GM23338 (cell line): Measurements from ENCODE around the gene LRRC73. TPM values are rescaled to one million over a fixed set of nuclear protein-coding genes. Genes with fewer than 3 reads are reported as not detected.

Experiments used
- ATAC-seq: fragments of 200-7000 bp; cut with Tn5 transposase; 3 replicates; pipeline ENCODE4 v1.9.1; 2020
- DNase-seq: peaks from one replicate; pipeline ENCODE4 v3.0.0-alpha.2; 2015; ENCODE audit warnings: low spot score
- H2AFZ ChIP-seq: fragments of 200-600 bp; sonication (generic); 2 replicates; pipeline ENCODE4 v1.8.0; 2016; ENCODE audit warnings: antibody characterized with exemption, mild to moderate bottlenecking, moderate library complexity
- H3F3A ChIP-seq: fragments of 200-600 bp; sonication (generic); replicated peaks from 2 replicates; pipeline ENCODE4 v1.8.0; 2017; ENCODE audit warnings: antibody characterized with exemption, mixed run types, low read depth
- H3K27ac ChIP-seq: fragments of 200-600 bp; sonication (generic); 2 replicates; pipeline ENCODE4 v1.6.1; 2016; ENCODE audit warnings: low read depth
- H3K27me3 ChIP-seq: fragments of 200-600 bp; sonication (generic); 2 replicates; pipeline ENCODE4 v1.8.0; 2016; ENCODE audit warnings: mild to moderate bottlenecking, mixed run types, moderate library complexity; ENCODE audit not compliant: insufficient read depth
- H3K36me3 ChIP-seq: fragments of 200-600 bp; sonication (generic); 2 replicates; pipeline ENCODE4 v1.8.0; 2016; ENCODE audit warnings: mild to moderate bottlenecking; ENCODE audit not compliant: insufficient read depth
- H3K4me1 ChIP-seq: fragments of 200-600 bp; sonication (generic); 2 replicates; pipeline ENCODE4 v1.8.0; 2016; ENCODE audit warnings: mild to moderate bottlenecking, moderate library complexity; ENCODE audit not compliant: insufficient read depth
- H3K4me2 ChIP-seq: fragments of 200-600 bp; sonication (generic); 2 replicates; pipeline ENCODE4 v1.7.1; 2017; ENCODE audit warnings: mixed run types
- H3K4me3 ChIP-seq: fragments of 200-600 bp; sonication (generic); 2 replicates; pipeline ENCODE4 v1.6.1; 2016; ENCODE audit warnings: mixed run types
- H3K79me2 ChIP-seq: fragments of 200-600 bp; sonication (generic); replicated peaks from 2 replicates; pipeline ENCODE4 v1.8.0; 2017; ENCODE audit warnings: mild to moderate bottlenecking; ENCODE audit not compliant: insufficient read depth
- H3K9me2 ChIP-seq: fragments of 200-600 bp; sonication (generic); 2 replicates; pipeline ENCODE4 v1.8.0; 2017; ENCODE audit not compliant: insufficient read depth
- H4K20me1 ChIP-seq: fragments of 200-600 bp; sonication (generic); replicated peaks from 2 replicates; pipeline ENCODE4 v1.8.0; 2017; ENCODE audit warnings: mild to moderate bottlenecking; ENCODE audit not compliant: insufficient read depth
- H3K27ac Mint-ChIP-seq: 2 replicates; pipeline ENCODE4 v1.8.0; 2020; ENCODE audit warnings: inconsistent platforms, mild to moderate bottlenecking, moderate library complexity, mixed read lengths
- H3K27me3 Mint-ChIP-seq: 3 replicates; pipeline ENCODE4 v1.8.0; 2022; ENCODE audit warnings: low read depth, mild to moderate bottlenecking, moderate library complexity, mixed read lengths, inconsistent platforms; ENCODE audit not compliant: insufficient read depth, poor library complexity
- H3K36me3 Mint-ChIP-seq: 3 replicates; pipeline ENCODE4 v1.8.0; 2021; ENCODE audit warnings: low read depth, mild to moderate bottlenecking, inconsistent platforms, moderate library complexity, mixed read lengths
- H3K4me1 Mint-ChIP-seq: 3 replicates; pipeline ENCODE4 v1.8.0; 2020; ENCODE audit warnings: mild to moderate bottlenecking, inconsistent platforms, mixed read lengths
- H3K4me3 Mint-ChIP-seq: 3 replicates; pipeline ENCODE4 v1.8.0; 2021; ENCODE audit warnings: moderate library complexity, mild to moderate bottlenecking, inconsistent platforms, mixed read lengths
- H3K9me3 Mint-ChIP-seq: 3 replicates; pipeline ENCODE4 v1.8.0; 2020; ENCODE audit warnings: moderate library complexity, mild to moderate bottlenecking, inconsistent platforms, mixed read lengths
- CREB1 ChIP-seq: fragments of 250-450 bp; sonication (Bioruptor Pico); IDR thresholded peaks from 2 replicates; pipeline ENCODE4 v1.5.0; 2020; ENCODE audit warnings: low read depth, mild to moderate bottlenecking, moderate library complexity
- EZH2 ChIP-seq: fragments of 200-600 bp; sonication (generic); IDR thresholded peaks from one replicate; pipeline ENCODE4 v1.8.0; 2017; ENCODE audit warnings: antibody characterized with exemption, mild to moderate bottlenecking, low read depth; ENCODE audit not compliant: unreplicated experiment
- JUNB ChIP-seq: IDR thresholded peaks from one replicate; pipeline ENCODE4 v1.6.1; 2016; ENCODE audit warnings: antibody characterized with exemption; ENCODE audit not compliant: unreplicated experiment
- NANOG ChIP-seq: IDR thresholded peaks from 2 replicates; pipeline ENCODE4 v1.6.1; 2016; ENCODE audit warnings: antibody characterized with exemption, borderline replicate concordance
- ZNF114 ChIP-seq: fragments of 250-450 bp; sonication (Bioruptor Pico); IDR thresholded peaks from 2 replicates; pipeline ENCODE4 v1.5.0; 2020; ENCODE audit warnings: mild to moderate bottlenecking, moderate library complexity
- ZNF331 ChIP-seq: fragments of 250-450 bp; sonication (Bioruptor Pico); IDR thresholded peaks from 2 replicates; pipeline ENCODE4 v1.5.0; 2020; ENCODE audit warnings: low read depth, mild to moderate bottlenecking, moderate library complexity
- polyA plus RNA-seq: library from polyadenylated mRNA; unstranded; fragments of >200 nt; fragmentation: Nextera tagmentation; extraction: Ambion mirVana; gene quantifications from 2 replicates; pipeline ENCODE4 v1.2.1, GENCODE V29; 2016
- total RNA-seq: library from RNA; depleted of rRNA; stranded (reverse); fragments of >200 nt; shearing (Covaris generic); gene quantifications from 2 replicates; pipeline ENCODE4 v1.2.3, GENCODE V29; 2014
- TF ChIP-seq, protein P1 (sequence below), 2 experiments: fragments of 200-600 bp in 1 of 2; sonication (generic) in 1 of 2; conservative IDR thresholded peaks; 2 replicates each; pipeline versions ENCODE4 v1.5.1 to v1.6.1; 2016 to 2017; ENCODE audit warnings: antibody characterized with exemption in 2 of 2, low read depth in 2 of 2, mild to moderate bottlenecking in 2 of 2, moderate library complexity in 1 of 2
- TF ChIP-seq, protein P2 (sequence below): IDR thresholded peaks from one replicate; pipeline ENCODE4 v1.6.1; 2018; ENCODE audit warnings: antibody characterized with exemption; ENCODE audit not compliant: unreplicated experiment
- TF ChIP-seq, protein P3 (sequence below): IDR thresholded peaks from 2 replicates; pipeline ENCODE4 v1.6.1; 2016; ENCODE audit warnings: antibody characterized with exemption

The LRRC73 gene
- total and polyA plus RNA-seq, 2 experiments from 2014 or later, result 0.26 to 0.59 TPM

DNA sequence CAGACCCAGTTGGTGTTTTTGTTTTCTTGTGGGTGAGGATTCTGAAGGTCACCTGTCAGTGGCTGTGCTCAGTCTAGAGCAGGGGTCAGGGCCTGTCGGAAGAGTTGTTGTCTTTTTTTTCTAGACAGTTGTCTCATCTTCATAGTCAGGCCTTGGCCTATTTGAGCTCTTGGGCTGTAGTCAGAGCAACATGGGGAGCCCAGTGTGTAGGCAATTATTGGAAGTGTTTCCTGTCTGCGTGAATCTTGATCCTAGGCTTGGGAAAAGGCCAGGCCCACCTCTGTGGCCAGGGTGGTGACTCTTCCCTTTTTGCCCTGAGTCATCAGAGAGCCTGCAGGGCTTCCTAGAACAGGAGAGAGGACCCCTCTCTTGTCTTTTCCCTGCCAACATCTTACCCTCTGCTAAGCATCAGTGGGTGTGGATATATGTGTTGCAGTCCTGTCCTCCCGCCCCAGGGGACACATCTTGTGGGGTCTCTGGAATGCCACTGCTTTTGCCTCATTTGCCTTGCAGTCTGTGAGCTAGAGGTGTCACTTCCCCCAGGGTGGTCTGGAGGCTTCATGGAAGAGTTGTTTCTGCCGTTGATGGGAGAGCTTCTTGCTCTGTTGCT, 21.4 kb downstream of the LRRC73 start:
- Mint-ChIP-seq H3K4me1 (peaks cover 24% of the 10 kb centered on the region), H3K27ac (peak overlapping the region; percentile 61), H3K9me3 (no peaks in the 10 kb centered on the region), H3K27me3 (peaks cover 7% of the 10 kb centered on the region), H3K36me3 (peaks cover 7% of the 10 kb centered on the region; the same call in 2 of the 3 replicates), H3K4me3 (no peak overlapping the region)
- no peak overlapping the region for H3K27ac ChIP-seq
- no peaks in the 10 kb centered on the region for H3F3A ChIP-seq
- no peaks in the 10 kb centered on the region for H3K27me3 ChIP-seq
- H3K9me2 ChIP-seq, result no peaks in the 10 kb centered on the region
- H3K79me2 ChIP-seq, result peaks cover 75% of the 10 kb centered on the region
- peaks cover 46% of the 10 kb centered on the region for H4K20me1 ChIP-seq
- no peak for DNase-seq
- no peak overlapping the region for H2AFZ ChIP-seq
- TF ChIP-seq, protein P1, sequence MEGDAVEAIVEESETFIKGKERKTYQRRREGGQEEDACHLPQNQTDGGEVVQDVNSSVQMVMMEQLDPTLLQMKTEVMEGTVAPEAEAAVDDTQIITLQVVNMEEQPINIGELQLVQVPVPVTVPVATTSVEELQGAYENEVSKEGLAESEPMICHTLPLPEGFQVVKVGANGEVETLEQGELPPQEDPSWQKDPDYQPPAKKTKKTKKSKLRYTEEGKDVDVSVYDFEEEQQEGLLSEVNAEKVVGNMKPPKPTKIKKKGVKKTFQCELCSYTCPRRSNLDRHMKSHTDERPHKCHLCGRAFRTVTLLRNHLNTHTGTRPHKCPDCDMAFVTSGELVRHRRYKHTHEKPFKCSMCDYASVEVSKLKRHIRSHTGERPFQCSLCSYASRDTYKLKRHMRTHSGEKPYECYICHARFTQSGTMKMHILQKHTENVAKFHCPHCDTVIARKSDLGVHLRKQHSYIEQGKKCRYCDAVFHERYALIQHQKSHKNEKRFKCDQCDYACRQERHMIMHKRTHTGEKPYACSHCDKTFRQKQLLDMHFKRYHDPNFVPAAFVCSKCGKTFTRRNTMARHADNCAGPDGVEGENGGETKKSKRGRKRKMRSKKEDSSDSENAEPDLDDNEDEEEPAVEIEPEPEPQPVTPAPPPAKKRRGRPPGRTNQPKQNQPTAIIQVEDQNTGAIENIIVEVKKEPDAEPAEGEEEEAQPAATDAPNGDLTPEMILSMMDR (conservative IDR thresholded peaks at IDR 0.05; ENCODE audit: low read depth in 2 of 2), result no peak
- TF ChIP-seq, protein P2, sequence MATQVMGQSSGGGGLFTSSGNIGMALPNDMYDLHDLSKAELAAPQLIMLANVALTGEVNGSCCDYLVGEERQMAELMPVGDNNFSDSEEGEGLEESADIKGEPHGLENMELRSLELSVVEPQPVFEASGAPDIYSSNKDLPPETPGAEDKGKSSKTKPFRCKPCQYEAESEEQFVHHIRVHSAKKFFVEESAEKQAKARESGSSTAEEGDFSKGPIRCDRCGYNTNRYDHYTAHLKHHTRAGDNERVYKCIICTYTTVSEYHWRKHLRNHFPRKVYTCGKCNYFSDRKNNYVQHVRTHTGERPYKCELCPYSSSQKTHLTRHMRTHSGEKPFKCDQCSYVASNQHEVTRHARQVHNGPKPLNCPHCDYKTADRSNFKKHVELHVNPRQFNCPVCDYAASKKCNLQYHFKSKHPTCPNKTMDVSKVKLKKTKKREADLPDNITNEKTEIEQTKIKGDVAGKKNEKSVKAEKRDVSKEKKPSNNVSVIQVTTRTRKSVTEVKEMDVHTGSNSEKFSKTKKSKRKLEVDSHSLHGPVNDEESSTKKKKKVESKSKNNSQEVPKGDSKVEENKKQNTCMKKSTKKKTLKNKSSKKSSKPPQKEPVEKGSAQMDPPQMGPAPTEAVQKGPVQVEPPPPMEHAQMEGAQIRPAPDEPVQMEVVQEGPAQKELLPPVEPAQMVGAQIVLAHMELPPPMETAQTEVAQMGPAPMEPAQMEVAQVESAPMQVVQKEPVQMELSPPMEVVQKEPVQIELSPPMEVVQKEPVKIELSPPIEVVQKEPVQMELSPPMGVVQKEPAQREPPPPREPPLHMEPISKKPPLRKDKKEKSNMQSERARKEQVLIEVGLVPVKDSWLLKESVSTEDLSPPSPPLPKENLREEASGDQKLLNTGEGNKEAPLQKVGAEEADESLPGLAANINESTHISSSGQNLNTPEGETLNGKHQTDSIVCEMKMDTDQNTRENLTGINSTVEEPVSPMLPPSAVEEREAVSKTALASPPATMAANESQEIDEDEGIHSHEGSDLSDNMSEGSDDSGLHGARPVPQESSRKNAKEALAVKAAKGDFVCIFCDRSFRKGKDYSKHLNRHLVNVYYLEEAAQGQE, result no peak
- TF ChIP-seq CREB1 (CRISPR knock-in tag) (no peak), ZNF114 (CRISPR knock-in tag) (no peak), EZH2 (no peak), NANOG (no peak), ZNF331 (CRISPR knock-in tag) (no peak), JUNB (no peak)
- TF ChIP-seq, protein P3, sequence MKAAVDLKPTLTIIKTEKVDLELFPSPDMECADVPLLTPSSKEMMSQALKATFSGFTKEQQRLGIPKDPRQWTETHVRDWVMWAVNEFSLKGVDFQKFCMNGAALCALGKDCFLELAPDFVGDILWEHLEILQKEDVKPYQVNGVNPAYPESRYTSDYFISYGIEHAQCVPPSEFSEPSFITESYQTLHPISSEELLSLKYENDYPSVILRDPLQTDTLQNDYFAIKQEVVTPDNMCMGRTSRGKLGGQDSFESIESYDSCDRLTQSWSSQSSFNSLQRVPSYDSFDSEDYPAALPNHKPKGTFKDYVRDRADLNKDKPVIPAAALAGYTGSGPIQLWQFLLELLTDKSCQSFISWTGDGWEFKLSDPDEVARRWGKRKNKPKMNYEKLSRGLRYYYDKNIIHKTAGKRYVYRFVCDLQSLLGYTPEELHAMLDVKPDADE, result no peak
- no peak overlapping the region for H3K4me3 ChIP-seq
- no peaks in the 10 kb centered on the region for H3K36me3 ChIP-seq
- H3K4me2 ChIP-seq, result no peak overlapping the region
- no peak for ATAC-seq
- H3K4me1 ChIP-seq, result peaks cover 7% of the 10 kb centered on the region
